Fibroblast of mammary gland (primary cell): ENCODE measurements around the gene CLEC2L.

Experiments
- DNase-seq: peaks from one replicate; pipeline ENCODE4 v3.0.0-alpha.2; 2010; ENCODE audit warnings: low read depth
- H3K4me3 ChIP-seq: 2 replicates; pipeline ENCODE4 v1.5.1; 2011; ENCODE audit warnings: low read depth, mild to moderate bottlenecking, low read length, moderate library complexity; ENCODE audit not compliant: control insufficient read depth
- CTCF ChIP-seq: conservative IDR thresholded peaks from 2 replicates; pipeline ENCODE4 v1.5.1; 2011; ENCODE audit warnings: low read depth, low read length, inconsistent platforms; ENCODE audit not compliant: control insufficient read depth, insufficient read depth

CLEC2L gene

GRCh38 chr7:139523199-139523941 is at the start of gene CLEC2L:
CLEC2L (plus strand) TSS chr7:139523685; CDS start chr7:139523928, 243 bp downstream.
- no peak for TF ChIP-seq CTCF
- H3K4me3 ChIP-seq, result no peak within 1 kb of the TSS
- no peak for DNase-seq

GRCh38 chr7:139476139-139476538 is 47.3 kb upstream of the CLEC2L start:
- TF ChIP-seq CTCF, result no peak
- H3K4me3 ChIP-seq, result no peak overlapping the region
- no peak for DNase-seq

- H3K4me3 ChIP-seq, result no peak overlapping the region
- TF ChIP-seq CTCF, result no peak
- no peak for DNase-seq
Measured at GRCh38 chr7:139476891-139477290, 46.6 kb upstream of the CLEC2L start.

- DNase-seq, result no peak
- H3K4me3 ChIP-seq, result no peak overlapping the region
- TF ChIP-seq CTCF, result no peak
Measured at GRCh38 chr7:139479620-139480019, 43.9 kb upstream of the CLEC2L start.

GRCh38 chr7:139481364-139481763 is 42.1 kb upstream of the CLEC2L start:
- DNase-seq, result no peak
- H3K4me3 ChIP-seq, result no peak overlapping the region
- no peak for TF ChIP-seq CTCF

- no peak overlapping the region for H3K4me3 ChIP-seq
- no peak for DNase-seq
- TF ChIP-seq CTCF, result no peak
Measured at GRCh38 chr7:139482122-139482521, 41.4 kb upstream of the CLEC2L start.
